ENCODE data around the gene NR3C2.

GRCh38 chr4:148435654-148436406 lies 6.4 kb downstream of the NR3C2 start:
- no peak for TF ChIP-seq CTCF (IDR thresholded peaks at IDR 0.05)
- TF ChIP-seq POLR2A (IDR thresholded peaks at IDR 0.05): no peak

All from tibial nerve (tissue), 3 donors.